ENCODE results near the gene AQP12A. TPM values are rescaled to one million over a fixed set of nuclear protein-coding genes. Genes with fewer than 3 reads are reported as not detected.

Gene AQP12A
- polyA plus RNA-seq, 3 donors = 105 TPM; not detected in 2

GRCh38 chr2:240716130-240716798 is 24.6 kb downstream of the AQP12A start:
- WGBS, 3 donors = 88 to 92% (median 91%) methylated on average over 23 of the region's 23 CpGs

DNA sequence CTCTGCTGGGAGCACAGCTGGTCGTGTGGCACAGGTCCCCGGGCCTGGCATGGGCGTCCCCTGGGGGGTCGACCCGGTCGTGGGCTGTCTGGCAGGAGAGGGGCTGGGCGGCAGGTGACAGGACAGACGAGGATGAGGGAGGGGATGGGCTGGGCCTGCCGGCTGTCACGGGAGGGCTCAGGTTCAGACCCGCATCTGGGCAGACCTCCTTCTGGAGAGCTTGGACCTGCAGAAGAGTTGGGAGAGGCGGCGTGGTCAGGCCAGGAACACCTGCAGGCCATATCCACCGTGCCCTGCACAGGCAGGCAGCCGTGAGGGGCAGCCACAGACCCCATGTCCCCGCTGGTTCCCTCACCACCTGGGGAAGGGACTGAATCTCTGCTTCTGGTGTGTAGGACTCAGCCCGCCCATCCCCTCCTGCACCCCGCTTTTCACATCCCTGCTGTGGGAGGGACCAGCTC is 25.5 kb downstream of the AQP12A start:
- no peak overlapping the region for H3K27ac ChIP-seq (ENCODE audit: low read depth, low read length)
- WGBS, 3 donors = 86 to 90% (median 89%) methylated on average over 18 of the region's 18 CpGs

More at GRCh38 chr2:240716130-240716798, 24.6 kb downstream of the AQP12A start:
- no peak overlapping the region for H3K27ac ChIP-seq (ENCODE audit: low read depth, low read length)

GRCh38 chr2:240717681-240718581 is 26.3 kb downstream of the AQP12A start:
- H3K27ac ChIP-seq (ENCODE audit: low read depth, low read length) = no peak overlapping the region
- whole genome bisulfite sequencing, 3 donors = 90 to 92% (median 91%) methylated on average over 29 to 31 of the region's 31 CpGs

GRCh38 chr2:240718896-240719490 is 27.3 kb downstream of the AQP12A start:
- 89 to 92% (median 90%) methylated on average over 23 to 25 of the region's 25 CpGs for WGBS, 3 donors
- H3K27ac ChIP-seq (ENCODE audit: low read depth, low read length) = no peak overlapping the region

GRCh38 chr2:240719676-240720545 is 28.2 kb downstream of the AQP12A start:
- 84 to 89% (median 85%) methylated on average over 23 to 25 of the region's 25 CpGs for WGBS, 3 donors
- H3K27ac ChIP-seq (ENCODE audit: low read depth, low read length) = no peak overlapping the region

- no peak overlapping the region for H3K27ac ChIP-seq (ENCODE audit: low read depth, low read length)
- WGBS, 3 donors = 84 to 91% (median 86%) methylated on average over 24 to 25 of the region's 25 CpGs
These were observed 29.3 kb downstream of the AQP12A start for GRCh38 chr2:240720686-240721595.

DNA sequence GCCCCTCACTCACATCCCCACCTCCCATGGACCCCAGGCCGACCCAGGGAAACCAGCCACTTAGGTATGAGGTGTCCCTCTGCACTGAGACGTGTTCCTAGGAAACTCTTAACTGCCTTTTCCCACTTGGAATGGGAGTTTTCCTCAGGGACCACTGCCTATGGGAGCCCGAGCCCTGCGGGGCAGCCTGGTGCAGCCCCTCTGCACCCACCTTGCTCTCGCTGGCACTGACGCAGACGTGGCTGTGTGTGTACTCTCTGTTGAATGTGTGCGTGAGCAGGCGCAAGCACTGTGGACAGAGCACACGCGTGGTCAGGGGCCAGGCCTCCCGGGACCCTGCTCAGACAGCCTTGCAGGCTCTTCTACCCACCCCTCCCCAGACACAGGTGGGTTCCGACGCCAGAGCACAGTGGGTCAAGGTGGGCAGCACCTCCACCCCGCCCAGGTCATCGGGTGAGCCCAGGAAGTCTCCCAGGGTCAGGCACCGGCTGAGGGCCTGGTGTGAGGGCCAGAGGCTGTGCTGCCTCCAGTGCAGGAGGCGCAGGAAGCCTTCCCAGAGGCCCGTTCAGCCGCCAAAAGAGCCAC is 30.0 kb downstream of the AQP12A start:
- H3K27ac ChIP-seq (ENCODE audit: low read depth, low read length) = no peak overlapping the region
- WGBS, 3 donors = 86 to 92% (median 88%) methylated on average over 20 of the region's 20 CpGs

GRCh38 chr2:240722376-240722775 is 30.7 kb downstream of the AQP12A start:
- no peak overlapping the region for H3K27ac ChIP-seq (ENCODE audit: low read depth, low read length)
- WGBS, 3 donors = 88 to 92% (median 88%) methylated on average over 16 of the region's 16 CpGs

GRCh38 chr2:240722796-240723735 is 31.4 kb downstream of the AQP12A start:
- H3K27ac ChIP-seq (ENCODE audit: low read depth, low read length) = no peak overlapping the region
- WGBS, 3 donors = 81 to 92% (median 87%) methylated on average over 22 to 32 of the region's 32 CpGs

DNA sequence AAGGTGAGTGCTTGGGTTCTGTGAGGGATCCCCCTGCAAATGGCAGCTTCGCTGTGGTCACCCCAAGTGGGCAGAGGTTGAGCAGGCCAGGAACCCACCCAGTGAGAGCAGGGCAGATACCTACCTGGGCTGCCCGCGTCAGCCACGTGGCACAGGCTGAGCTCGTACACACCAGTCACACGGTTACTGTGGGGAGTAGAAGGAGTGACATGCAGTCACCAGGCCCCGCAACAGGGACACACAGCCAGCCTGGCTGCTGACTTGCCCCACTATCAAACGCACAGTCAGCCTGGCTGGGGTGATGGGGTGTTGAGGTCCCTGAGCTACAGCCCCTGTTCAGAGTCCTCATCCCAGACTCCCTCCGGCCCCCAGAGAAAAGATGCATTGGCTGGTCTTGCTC is 32.2 kb downstream of the AQP12A start:
- WGBS, 3 donors = 91 to 94% (median 91%) methylated on average over 9 of the region's 9 CpGs
- no peak overlapping the region for H3K27ac ChIP-seq (ENCODE audit: low read depth, low read length)

DNA sequence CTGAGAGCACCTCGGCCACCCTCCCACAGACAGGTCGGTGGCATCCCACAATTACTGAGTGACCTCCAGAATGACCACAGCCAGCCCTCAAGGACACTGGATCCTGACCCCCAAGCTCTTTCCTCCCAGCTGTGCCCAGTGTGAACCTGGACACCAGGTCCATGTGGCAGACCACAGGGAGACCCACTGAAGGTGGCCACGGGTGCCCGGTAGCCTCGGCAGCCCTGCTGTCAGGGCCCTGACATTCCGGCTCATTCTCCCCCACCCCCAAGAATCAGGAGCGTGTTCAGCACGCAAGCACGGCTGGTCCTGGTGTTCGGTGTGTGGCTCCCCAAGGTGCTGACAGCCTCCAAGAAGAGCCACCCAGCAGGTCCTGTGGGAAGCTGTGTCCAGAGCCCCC is 32.8 kb downstream of the AQP12A start:
- WGBS, 3 donors = 90 to 98% (median 92%) methylated on average over 9 to 10 of the region's 10 CpGs
- no peak overlapping the region for H3K27ac ChIP-seq (ENCODE audit: low read depth, low read length)

- H3K27ac ChIP-seq (ENCODE audit: low read depth, low read length) = no peak overlapping the region
- 88 to 92% (median 88%) methylated on average over 12 of the region's 12 CpGs for WGBS, 3 donors
These were observed 33.6 kb downstream of the AQP12A start for GRCh38 chr2:240725266-240725665.

DNA sequence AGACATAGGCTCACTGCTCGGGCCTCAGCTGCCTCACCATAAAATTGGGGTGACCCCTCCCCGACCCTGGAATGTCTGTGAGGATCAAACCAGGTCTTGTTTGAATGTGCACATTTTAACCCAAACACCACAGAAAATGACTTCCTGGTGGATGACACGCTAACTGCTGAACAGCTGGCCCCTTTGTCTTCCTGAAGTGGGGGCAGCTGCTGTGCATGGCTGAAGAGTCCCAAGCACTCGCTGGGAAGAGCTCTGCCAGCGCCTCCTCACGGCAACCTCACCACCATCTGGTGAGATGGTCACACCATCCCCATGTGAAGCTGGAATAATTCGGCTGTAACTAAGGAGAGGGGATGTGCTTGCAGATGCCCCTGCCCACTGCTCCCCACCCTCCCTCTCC is 34.0 kb downstream of the AQP12A start:
- WGBS, 3 donors = 70 to 88% (median 74%) methylated on average over 7 of the region's 7 CpGs
- no peak overlapping the region for H3K27ac ChIP-seq (ENCODE audit: low read depth, low read length)

DNA sequence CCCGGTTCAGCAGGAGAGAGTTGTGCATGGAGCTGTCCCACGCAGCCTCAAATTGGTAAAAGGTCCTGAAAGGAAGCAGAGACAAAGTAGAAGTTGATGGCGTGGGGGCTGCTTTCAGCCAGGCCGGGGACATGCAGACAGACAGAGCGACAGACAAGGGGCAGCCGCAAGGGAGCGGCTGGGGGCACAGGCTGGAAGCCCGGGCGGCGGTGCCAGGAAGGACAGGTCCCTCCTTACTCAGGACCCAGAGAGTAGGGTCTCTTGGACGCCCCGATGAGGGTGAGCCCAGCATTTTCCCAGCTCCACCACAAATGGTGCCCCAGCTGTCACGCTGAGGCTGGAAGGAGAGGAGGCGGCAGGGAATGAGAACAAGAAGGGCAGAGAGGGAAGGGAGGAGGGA is 35.2 kb downstream of the AQP12A start:
- 82 to 89% (median 84%) methylated on average over 14 of the region's 14 CpGs for WGBS, 3 donors
- no peak overlapping the region for H3K27ac ChIP-seq (ENCODE audit: low read depth, low read length)

- WGBS, 3 donors = 78 to 92% (median 82%) methylated on average over 14 of the region's 14 CpGs
- H3K27ac ChIP-seq (ENCODE audit: low read depth, low read length) = no peak overlapping the region
These were observed 35.8 kb downstream of the AQP12A start for GRCh38 chr2:240727439-240727838.

- no peak overlapping the region for H3K27ac ChIP-seq (ENCODE audit: low read depth, low read length)
- WGBS, 3 donors = 89 to 95% (median 91%) methylated on average over 15 of the region's 15 CpGs
These were observed 36.2 kb downstream of the AQP12A start for GRCh38 chr2:240727913-240728312.

Data from adipose tissue (tissue), 3 donors.